HUES48 (cell line): ENCODE data around the gene USH2A.

Source experiments
- H3K27ac ChIP-seq: one replicate; pipeline ENCODE4 v1.7.0; 2013; ENCODE audit warnings: low read depth, low read length, inconsistent platforms
- H3K27me3 ChIP-seq: 2 replicates; pipeline ENCODE4 v1.6.1; 2013; ENCODE audit warnings: mild to moderate bottlenecking, low read length; ENCODE audit not compliant: control insufficient read depth, insufficient read depth
- H3K36me3 ChIP-seq: 2 replicates; pipeline ENCODE4 v1.6.1; 2013; ENCODE audit warnings: low read length; ENCODE audit not compliant: control insufficient read depth, insufficient read depth
- H3K4me1 ChIP-seq: 2 replicates; pipeline ENCODE4 v1.6.1; 2013; ENCODE audit warnings: mild to moderate bottlenecking, low read length; ENCODE audit not compliant: control insufficient read depth, insufficient read depth
- H3K4me3 ChIP-seq: 2 replicates; pipeline ENCODE4 v1.5.1; 2013; ENCODE audit warnings: mild to moderate bottlenecking, low read depth, low read length
- H3K9ac ChIP-seq: 2 replicates; pipeline ENCODE4 v1.6.1; 2013; ENCODE audit warnings: mild to moderate bottlenecking, low read depth, low read length, moderate library complexity
- H3K9me3 ChIP-seq: 2 replicates; pipeline ENCODE4 v1.6.1; 2013; ENCODE audit warnings: low read length; ENCODE audit not compliant: control insufficient read depth, insufficient read depth

The USH2A gene

GRCh38 chr1:215673943-215674342, 749.3 kb downstream of the USH2A start:
- H3K4me1 ChIP-seq, result peaks cover 11% of the 10 kb centered on the region
- H3K9me3 ChIP-seq, result no peaks in the 10 kb centered on the region
- H3K4me3 ChIP-seq, result no peak overlapping the region
- H3K9ac ChIP-seq, result no peak overlapping the region
- no peak overlapping the region for H3K27ac ChIP-seq
- H3K36me3 ChIP-seq, result no peaks in the 10 kb centered on the region
- no peaks in the 10 kb centered on the region for H3K27me3 ChIP-seq

GRCh38 chr1:215672482-215672881, 750.8 kb downstream of the USH2A start:
- no peak overlapping the region for H3K4me3 ChIP-seq
- no peaks in the 10 kb centered on the region for H3K27me3 ChIP-seq
- H3K27ac ChIP-seq, result no peak overlapping the region
- no peaks in the 10 kb centered on the region for H3K36me3 ChIP-seq
- H3K9ac ChIP-seq, result no peak overlapping the region
- H3K9me3 ChIP-seq, result no peaks in the 10 kb centered on the region
- peaks cover 11% of the 10 kb centered on the region for H3K4me1 ChIP-seq

- Histone ChIP-seq H3K27me3 (no peaks in the 10 kb centered on the region), H3K36me3 (no peaks in the 10 kb centered on the region), H3K9ac (no peak overlapping the region), H3K27ac (no peak overlapping the region), H3K4me3 (no peak overlapping the region), H3K9me3 (no peaks in the 10 kb centered on the region), H3K4me1 (peaks cover 17% of the 10 kb centered on the region)
Measured at GRCh38 chr1:215669806-215670491, 753.3 kb downstream of the USH2A start.

DNA sequence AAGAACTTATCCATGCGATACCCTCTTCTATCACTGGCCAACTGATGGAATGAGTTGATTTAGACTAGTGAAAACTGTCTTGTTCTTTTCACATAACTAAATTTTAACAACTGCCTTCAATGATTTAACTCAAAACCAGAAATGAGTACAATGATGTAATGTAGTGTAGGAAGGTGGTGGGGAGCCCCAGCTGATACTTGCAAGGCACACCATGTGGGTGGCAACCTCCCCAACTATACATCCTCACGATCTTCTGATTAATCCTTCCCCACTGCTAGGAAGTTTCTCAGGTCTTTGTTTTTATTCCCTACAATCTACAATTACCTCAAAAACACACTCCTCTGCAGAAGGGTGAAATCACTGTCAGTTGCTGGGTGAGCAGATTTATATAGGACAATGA, 755.5 kb downstream of the USH2A start:
- Histone ChIP-seq H3K9me3 (no peaks in the 10 kb centered on the region), H3K9ac (no peak overlapping the region), H3K4me1 (peaks cover 17% of the 10 kb centered on the region), H3K27me3 (no peaks in the 10 kb centered on the region), H3K4me3 (no peak overlapping the region), H3K27ac (no peak overlapping the region), H3K36me3 (no peaks in the 10 kb centered on the region)

GRCh38 chr1:215665215-215665614, 758.0 kb downstream of the USH2A start:
- Histone ChIP-seq H3K36me3 (no peaks in the 10 kb centered on the region), H3K27ac (no peak overlapping the region), H3K9me3 (no peaks in the 10 kb centered on the region), H3K4me1 (peaks cover 12% of the 10 kb centered on the region), H3K4me3 (no peak overlapping the region), H3K9ac (no peak overlapping the region), H3K27me3 (no peaks in the 10 kb centered on the region)

DNA sequence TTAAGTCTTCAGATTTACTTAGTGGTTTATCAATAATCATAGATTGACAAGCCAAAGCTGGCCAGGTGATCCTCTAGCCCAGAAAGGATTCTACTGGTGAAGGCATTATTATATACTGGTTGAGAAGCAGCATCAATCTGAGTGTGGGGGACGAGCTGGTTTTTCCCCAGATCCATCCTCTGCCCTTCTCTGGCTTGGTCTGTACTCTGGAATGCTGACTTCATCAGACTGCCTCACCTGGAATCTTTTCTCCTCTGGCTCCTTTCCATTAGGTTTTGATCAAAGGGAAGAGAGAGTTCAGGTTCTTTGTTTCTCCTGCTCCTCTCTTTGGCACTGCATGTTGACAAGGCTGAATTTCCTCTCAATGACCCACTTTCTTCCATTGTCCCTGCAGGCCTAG, 762.2 kb downstream of the USH2A start:
- Histone ChIP-seq H3K9ac (no peak overlapping the region), H3K4me3 (no peak overlapping the region), H3K27me3 (no peaks in the 10 kb centered on the region), H3K27ac (no peak overlapping the region), H3K9me3 (no peaks in the 10 kb centered on the region), H3K36me3 (no peaks in the 10 kb centered on the region), H3K4me1 (peaks cover 6% of the 10 kb centered on the region; the same call in 1 of the 2 replicates)

DNA sequence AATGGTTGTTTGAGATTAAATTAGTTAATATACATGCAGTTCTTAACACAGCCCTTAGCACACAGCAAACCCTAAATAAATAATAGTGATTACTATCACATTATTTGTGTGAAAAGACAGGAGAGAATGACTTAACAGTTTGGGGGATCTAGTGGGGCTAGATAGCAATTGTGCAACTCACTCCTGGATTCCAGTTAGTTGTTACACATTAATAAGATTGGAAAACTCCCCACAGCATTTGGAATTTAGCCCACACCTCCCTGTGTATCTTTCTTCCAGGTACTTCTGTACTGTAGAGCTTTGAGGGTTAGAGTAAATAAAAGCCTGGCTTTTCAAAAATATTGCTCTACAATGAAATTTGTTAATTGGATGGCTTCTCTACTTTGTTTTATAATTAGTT, 763.0 kb downstream of the USH2A start:
- Histone ChIP-seq H3K9me3 (no peaks in the 10 kb centered on the region), H3K4me1 (peaks cover 3% of the 10 kb centered on the region; the same call in 1 of the 2 replicates), H3K27me3 (no peaks in the 10 kb centered on the region), H3K27ac (no peak overlapping the region), H3K4me3 (no peak overlapping the region), H3K36me3 (no peaks in the 10 kb centered on the region), H3K9ac (no peak overlapping the region)

GRCh38 chr1:215657047-215657446, 766.2 kb downstream of the USH2A start:
- H3K36me3 ChIP-seq, result no peaks in the 10 kb centered on the region
- H3K4me1 ChIP-seq, result peaks cover 19% of the 10 kb centered on the region
- H3K4me3 ChIP-seq, result no peak overlapping the region
- no peak overlapping the region for H3K27ac ChIP-seq
- H3K27me3 ChIP-seq, result no peaks in the 10 kb centered on the region
- H3K9me3 ChIP-seq, result no peaks in the 10 kb centered on the region
- H3K9ac ChIP-seq, result no peak overlapping the region

DNA sequence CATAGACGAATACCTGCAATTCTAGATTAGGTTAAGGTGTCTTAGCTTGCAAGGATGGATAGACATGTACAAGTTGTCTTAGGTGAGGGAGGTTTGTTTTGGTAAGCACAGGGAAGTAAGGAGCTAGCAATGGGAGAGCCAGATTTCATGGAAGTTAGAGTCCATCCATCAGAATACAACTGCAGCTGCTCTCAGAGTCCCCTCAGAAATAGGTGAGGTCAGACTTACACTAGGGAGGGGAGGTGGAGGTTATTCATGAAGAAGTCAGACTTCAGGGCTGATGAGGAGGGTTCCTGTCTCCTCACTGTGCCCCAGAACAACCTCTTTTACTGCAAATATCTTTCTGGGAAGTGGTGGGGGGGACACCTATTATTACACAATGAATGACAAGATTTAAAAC, 770.9 kb downstream of the USH2A start:
- peak overlapping the region; percentile 22 for H3K4me3 ChIP-seq
- H3K9ac ChIP-seq, result no peak overlapping the region
- H3K27ac ChIP-seq, result peak overlapping the region; percentile 17
- H3K36me3 ChIP-seq, result no peaks in the 10 kb centered on the region
- H3K4me1 ChIP-seq, result peaks cover 51% of the 10 kb centered on the region
- no peaks in the 10 kb centered on the region for H3K27me3 ChIP-seq
- no peaks in the 10 kb centered on the region for H3K9me3 ChIP-seq

- Histone ChIP-seq H3K36me3 (no peaks in the 10 kb centered on the region), H3K27ac (peak overlapping the region; percentile 60), H3K4me1 (peaks cover 53% of the 10 kb centered on the region), H3K9ac (no peak overlapping the region), H3K4me3 (peak overlapping the region; percentile 22), H3K9me3 (no peaks in the 10 kb centered on the region), H3K27me3 (no peaks in the 10 kb centered on the region)
Measured at GRCh38 chr1:215651867-215652266, 771.4 kb downstream of the USH2A start.

- Histone ChIP-seq H3K4me3 (no peak overlapping the region), H3K9ac (no peak overlapping the region), H3K9me3 (no peaks in the 10 kb centered on the region), H3K36me3 (no peaks in the 10 kb centered on the region), H3K27ac (peak overlapping the region; percentile 26), H3K27me3 (no peaks in the 10 kb centered on the region), H3K4me1 (peaks cover 53% of the 10 kb centered on the region)
Measured at GRCh38 chr1:215650446-215651149, 772.6 kb downstream of the USH2A start.
